ENCODE measurements around the gene KRTAP3-1. TPM values are rescaled to one million over a fixed set of nuclear protein-coding genes. Genes with fewer than 3 reads are reported as not detected.

KRTAP3-1 gene
- total RNA-seq, 4 donors from 2014 or later: 4.0 to 83.2 TPM; not detected in 2

- intact Hi-C loops (cut with DNase I; ENCODE audit: low total_unique reads): no loop called here
- DNase-seq (ENCODE audit: low spot score in 2 of 2): no peak
- no peak within 1 kb of the TSS for H3K4me3 ChIP-seq (ENCODE audit: low read depth, poor library complexity, severe bottlenecking)
- WGBS, 2 donors: 49 to 59% methylated on average over 4 of the region's 4 CpGs
- TF ChIP-seq POLR2A (IDR thresholded peaks at IDR 0.05) (no peak), CTCF (IDR thresholded peaks at IDR 0.05) (no peak)
Observed at GRCh38 chr17:40993839-40994238, 15.1 kb downstream of the KRTAP3-1 start, which contains the start of gene KRTAP3-3. KRTAP3-3 (minus strand) TSS chr17:40994164; CDS start chr17:40994097, 67 bp downstream.

GRCh38 chr17:40993084-40993483, 15.8 kb downstream of the KRTAP3-1 start:
- no peak for TF ChIP-seq POLR2A (IDR thresholded peaks at IDR 0.05)
- no peak for TF ChIP-seq CTCF (IDR thresholded peaks at IDR 0.05)
- WGBS, 2 donors: 91 to 96% methylated on average over 2 of the region's 2 CpGs
- intact Hi-C loops (cut with DNase I; ENCODE audit: low total_unique reads): no loop called here
- DNase-seq (ENCODE audit: low spot score in 2 of 2): no peak
- H3K4me3 ChIP-seq (ENCODE audit: low read depth, poor library complexity, severe bottlenecking): no peak overlapping the region

GRCh38 chr17:40992666-40993065, 16.3 kb downstream of the KRTAP3-1 start:
- TF ChIP-seq POLR2A (IDR thresholded peaks at IDR 0.05) (no peak), CTCF (IDR thresholded peaks at IDR 0.05) (no peak)
- intact Hi-C loops (cut with DNase I; ENCODE audit: low total_unique reads): no loop called here
- no peak overlapping the region for H3K4me3 ChIP-seq (ENCODE audit: low read depth, poor library complexity, severe bottlenecking)

GRCh38 chr17:40986920-40987319, 22.0 kb downstream of the KRTAP3-1 start:
- TF ChIP-seq POLR2A (IDR thresholded peaks at IDR 0.05) (no peak), CTCF (IDR thresholded peaks at IDR 0.05) (no peak)
- no peak for DNase-seq (ENCODE audit: low spot score in 2 of 2)
- WGBS, 2 donors: 36 to 41% methylated on average over 8 of the region's 8 CpGs
- intact Hi-C loops (cut with DNase I; ENCODE audit: low total_unique reads): no loop called here
- no peak overlapping the region for H3K4me3 ChIP-seq (ENCODE audit: low read depth, poor library complexity, severe bottlenecking)

More at GRCh38 chr17:40992666-40993065, 16.3 kb downstream of the KRTAP3-1 start:
- 82 to 84% methylated on average over 3 of the region's 3 CpGs for WGBS, 2 donors
- no peak for DNase-seq (ENCODE audit: low spot score in 2 of 2)

GRCh38 chr17:40984226-40984625, 24.7 kb downstream of the KRTAP3-1 start, which contains the start of gene KRT40:
KRT40 (minus strand) TSS chr17:40984326; CDS start chr17:40984273, 53 bp downstream.
- no peak for TF ChIP-seq CTCF (IDR thresholded peaks at IDR 0.05)
- no peak for TF ChIP-seq POLR2A (IDR thresholded peaks at IDR 0.05)
- DNase-seq (ENCODE audit: low spot score in 2 of 2): no peak
- no peak within 1 kb of the TSS for H3K4me3 ChIP-seq (ENCODE audit: low read depth, poor library complexity, severe bottlenecking)
- intact Hi-C loops (cut with DNase I; ENCODE audit: low total_unique reads): no loop called here
- 61 to 63% methylated on average over 3 of the region's 3 CpGs for WGBS, 2 donors

- H3K4me3 ChIP-seq (ENCODE audit: low read depth, poor library complexity, severe bottlenecking): no peak overlapping the region
- no peak for TF ChIP-seq CTCF (IDR thresholded peaks at IDR 0.05)
- TF ChIP-seq POLR2A (IDR thresholded peaks at IDR 0.05): no peak
- no peak for DNase-seq (ENCODE audit: low spot score in 2 of 2)
- intact Hi-C loops (cut with DNase I; ENCODE audit: low total_unique reads): no loop called here
- 70 to 82% methylated on average over 5 of the region's 5 CpGs for WGBS, 2 donors
Observed at GRCh38 chr17:40981115-40981514, 27.8 kb downstream of the KRTAP3-1 start.

Data from lower leg skin (tissue), 4 donors.